Measurements from ENCODE around the gene ICA1.

ICA1 gene

GRCh38 chr7:8154272-8154671 lies 107.7 kb downstream of the ICA1 start:
- H3K4me1 ChIP-seq (ENCODE audit: control insufficient read depth in 1 of 2, insufficient read depth in 1 of 2, low read depth in 1 of 2, low read length in 1 of 2) = peaks cover 8 to 18% of the 10 kb centered on the region in 2 experiments
- H3K36me3 ChIP-seq = peaks cover 31% of the 10 kb centered on the region
- H3K4me3 ChIP-seq (ENCODE audit: low read depth in 1 of 2, low read length in 1 of 2) = no peak overlapping the region
- no peak overlapping the region for H3K27ac ChIP-seq
- no peaks in the 10 kb centered on the region for H3K27me3 ChIP-seq
- TF ChIP-seq CTCF (IDR thresholded peaks at IDR 0.05) = no peak
- no peaks in the 10 kb centered on the region for H3K9me3 ChIP-seq

- no peak overlapping the region for H3K27ac ChIP-seq
- peaks cover 26% of the 10 kb centered on the region for H3K36me3 ChIP-seq
- H3K4me1 ChIP-seq (ENCODE audit: control insufficient read depth in 1 of 2, insufficient read depth in 1 of 2, low read depth in 1 of 2, low read length in 1 of 2) = peaks cover 19 to 34% of the 10 kb centered on the region in 2 experiments
- TF ChIP-seq CTCF (IDR thresholded peaks at IDR 0.05) = no peak
- no peaks in the 10 kb centered on the region for H3K27me3 ChIP-seq
- no peaks in the 10 kb centered on the region for H3K9me3 ChIP-seq
- H3K4me3 ChIP-seq (ENCODE audit: low read depth in 1 of 2, low read length in 1 of 2) = no peak overlapping the region
Measured at GRCh38 chr7:8152489-8153192, 109.3 kb downstream of the ICA1 start.

GRCh38 chr7:8151161-8151725 lies 110.7 kb downstream of the ICA1 start:
- no peaks in the 10 kb centered on the region for H3K27me3 ChIP-seq
- H3K36me3 ChIP-seq = peaks cover 14% of the 10 kb centered on the region
- peaks cover 25 to 41% of the 10 kb centered on the region in 2 experiments for H3K4me1 ChIP-seq (ENCODE audit: control insufficient read depth in 1 of 2, insufficient read depth in 1 of 2, low read depth in 1 of 2, low read length in 1 of 2)
- no peak for TF ChIP-seq CTCF (IDR thresholded peaks at IDR 0.05)
- no peak overlapping the region for H3K4me3 ChIP-seq (ENCODE audit: low read depth in 1 of 2, low read length in 1 of 2)
- H3K27ac ChIP-seq = no peak overlapping the region
- H3K9me3 ChIP-seq = no peaks in the 10 kb centered on the region

- H3K36me3 ChIP-seq = no peaks in the 10 kb centered on the region
- peak overlapping the region; percentile 71 for H3K27ac ChIP-seq
- peaks cover 25 to 41% of the 10 kb centered on the region in 2 experiments for H3K4me1 ChIP-seq (ENCODE audit: control insufficient read depth in 1 of 2, insufficient read depth in 1 of 2, low read depth in 1 of 2, low read length in 1 of 2)
- no peaks in the 10 kb centered on the region for H3K27me3 ChIP-seq
- no peaks in the 10 kb centered on the region for H3K9me3 ChIP-seq
- H3K4me3 ChIP-seq (ENCODE audit: low read depth in 1 of 2, low read length in 1 of 2) = no peak overlapping the region
- no peak for TF ChIP-seq CTCF (IDR thresholded peaks at IDR 0.05)
Measured at GRCh38 chr7:8149222-8149621, 112.7 kb downstream of the ICA1 start.

GRCh38 chr7:8147760-8148463 lies 114.1 kb downstream of the ICA1 start:
- Histone ChIP-seq H3K36me3 (peaks cover 7% of the 10 kb centered on the region), H3K27me3 (no peaks in the 10 kb centered on the region), H3K4me3 (ENCODE audit: low read depth in 1 of 2, low read length in 1 of 2) (no peak overlapping the region), H3K4me1 (ENCODE audit: control insufficient read depth in 1 of 2, insufficient read depth in 1 of 2, low read depth in 1 of 2, low read length in 1 of 2) (peaks cover 25 to 41% of the 10 kb centered on the region in 2 experiments), H3K9me3 (no peaks in the 10 kb centered on the region), H3K27ac (peak overlapping the region; percentile 71)
- no peak for TF ChIP-seq CTCF (IDR thresholded peaks at IDR 0.05)

Data from neutrophil (primary cell).